HG03064 (cell line): ENCODE data around the gene PODNL1.

ENCODE experiments used
- ATAC-seq: cut with Tn5 transposase; IDR thresholded peaks from one replicate; pipeline ENCODE4 v1.9.1; 2021; ENCODE audit warnings: low read depth; ENCODE audit not compliant: unreplicated experiment

PODNL1 gene

GRCh38 chr19:13959141-13959961 lies 21.1 kb upstream of the PODNL1 start:
- ATAC-seq = no peak

- no peak for ATAC-seq
Observed at GRCh38 chr19:13958043-13958442, 19.8 kb upstream of the PODNL1 start.

GRCh38 chr19:13957051-13957450 lies 18.8 kb upstream of the PODNL1 start:
- no peak for ATAC-seq

GRCh38 chr19:13956365-13956744 lies 18.1 kb upstream of the PODNL1 start:
- no peak for ATAC-seq

GRCh38 chr19:13955662-13956364 lies 17.6 kb upstream of the PODNL1 start:
- ATAC-seq = no peak

- no peak for ATAC-seq
Observed at GRCh38 chr19:13954185-13954584, 16.0 kb upstream of the PODNL1 start.

GRCh38 chr19:13952931-13953531 lies 14.8 kb upstream of the PODNL1 start:
- no peak for ATAC-seq

GRCh38 chr19:13952154-13952930 lies 14.1 kb upstream of the PODNL1 start, which contains the start of gene DCAF15:
DCAF15 (plus strand) TSS chr19:13952509; CDS start chr19:13952513, 4 bp downstream.
- ATAC-seq = peak; percentile 96

- no peak for ATAC-seq
Observed at GRCh38 chr19:13951799-13952153, 13.6 kb upstream of the PODNL1 start.

- no peak for ATAC-seq
Observed at GRCh38 chr19:13951043-13951442, 12.8 kb upstream of the PODNL1 start.

- no peak for ATAC-seq
Observed at GRCh38 chr19:13946414-13946813, 8.2 kb upstream of the PODNL1 start.

GRCh38 chr19:13942023-13942684 lies 3.9 kb upstream of the PODNL1 start:
- ATAC-seq = no peak

- no peak for ATAC-seq
Observed at GRCh38 chr19:13937479-13938300, 527 bp downstream of the PODNL1 start.

- no peak for ATAC-seq
Observed at GRCh38 chr19:13935765-13936510, 2.3 kb downstream of the PODNL1 start.

GRCh38 chr19:13934785-13935109 lies 3.5 kb downstream of the PODNL1 start:
- ATAC-seq = no peak

- ATAC-seq = no peak
Observed at GRCh38 chr19:13932911-13933393, 5.3 kb downstream of the PODNL1 start.

GRCh38 chr19:13932149-13932637 lies 6.0 kb downstream of the PODNL1 start:
- no peak for ATAC-seq

GRCh38 chr19:13931391-13932148 lies 6.6 kb downstream of the PODNL1 start:
- ATAC-seq = no peak
